ENCODE results near the gene TACC2.

- no peak for TF ChIP-seq CTCF (conservative IDR thresholded peaks at IDR 0.05)
- TF ChIP-seq EZH2 (IDR thresholded peaks at IDR 0.05; ENCODE audit: low read depth) = no peak
Measured at GRCh38 chr10:122072491-122072890, 83.5 kb downstream of the TACC2 start.
